Measurements from ENCODE around the gene SLC25A6.

SLC25A6 gene

DNA sequence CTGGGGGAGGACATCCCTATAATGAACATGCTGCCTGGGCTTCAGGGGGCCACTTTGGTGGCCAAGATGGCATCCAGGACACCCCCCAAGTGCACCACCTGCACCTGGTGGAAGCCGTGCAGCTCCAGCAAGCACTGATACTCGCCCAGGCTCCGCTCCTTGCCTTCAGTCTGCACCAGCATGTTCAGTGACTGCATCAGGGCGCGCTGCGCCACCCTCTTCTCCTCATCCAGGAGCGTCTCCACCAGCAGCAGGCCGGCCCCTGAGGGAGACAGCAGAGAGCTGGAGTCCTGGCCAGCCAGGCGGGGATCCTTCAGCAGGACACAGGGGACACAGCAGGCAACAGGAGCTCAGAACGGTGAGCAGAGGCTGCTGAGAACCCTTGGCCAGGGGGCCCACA lies 11.3 kb upstream of the SLC25A6 start:
- DNase-seq, result no peak
- no peak overlapping the region for H3K23ac ChIP-seq (ENCODE audit: low read length)
- H3K4me3 ChIP-seq (ENCODE audit: low read depth, low read length), result no peak overlapping the region
- no peak overlapping the region for H2BK5ac ChIP-seq (ENCODE audit: low read depth, low read length, poor library complexity)
- no peaks in the 10 kb centered on the region for H3K79me1 ChIP-seq (ENCODE audit: low read length)
- H3K9ac ChIP-seq (ENCODE audit: low read length), result no peak overlapping the region
- no peak overlapping the region for H2AFZ ChIP-seq (ENCODE audit: insufficient read depth, low read length, poor library complexity)
- no peaks in the 10 kb centered on the region for H3K9me3 ChIP-seq (ENCODE audit: insufficient read depth, low read depth, low read length)
- no peak overlapping the region for H4K91ac ChIP-seq (ENCODE audit: low read depth, low read length)
- H2BK120ac ChIP-seq (ENCODE audit: insufficient read depth, low read length, poor library complexity), result no peak overlapping the region
- no peak overlapping the region for H2AK5ac ChIP-seq (ENCODE audit: low read length)
- H2BK12ac ChIP-seq (ENCODE audit: low read length), result no peak overlapping the region
- no peak overlapping the region for H3K4ac ChIP-seq (ENCODE audit: low read depth, low read length)
- H3K27me3 ChIP-seq (ENCODE audit: insufficient read depth, low read length), result no peaks in the 10 kb centered on the region
- WGBS (ENCODE audit: extremely low coverage, insufficient coverage, insufficient read length), result no CpG with 5 or more reads among the region's 10 CpGs
- no peak overlapping the region for H3K14ac ChIP-seq (ENCODE audit: low read length)
- H3K27ac ChIP-seq (ENCODE audit: low read depth, low read length), result no peak overlapping the region
- no peak overlapping the region for H3K18ac ChIP-seq (ENCODE audit: low read length)
- H3K36me3 ChIP-seq (ENCODE audit: control insufficient read depth in 1 of 2, insufficient read depth in 2 of 2, low read length in 2 of 2), result peaks cover 33 to 66% of the 10 kb centered on the region in 2 experiments
- H3K79me2 ChIP-seq (ENCODE audit: control insufficient read depth, insufficient read depth, low read length, poor library complexity), result no peaks in the 10 kb centered on the region
- H3K4me2 ChIP-seq (ENCODE audit: low read length), result no peak overlapping the region
- H4K8ac ChIP-seq (ENCODE audit: low read depth, low read length), result no peak overlapping the region
- H3K4me1 ChIP-seq (ENCODE audit: control insufficient read depth in 1 of 2, insufficient read depth in 2 of 2, low read length in 2 of 2), result no peaks in the 10 kb centered on the region
- H4K12ac ChIP-seq (ENCODE audit: low read depth, low read length), result no peak overlapping the region

GRCh38 chrX:1401611-1402430 lies 9.9 kb upstream of the SLC25A6 start:
- Histone ChIP-seq H2AFZ (ENCODE audit: insufficient read depth, low read length, poor library complexity) (no peak overlapping the region), H3K36me3 (ENCODE audit: control insufficient read depth in 1 of 2, insufficient read depth in 2 of 2, low read length in 2 of 2) (peaks cover 34 to 56% of the 10 kb centered on the region in 2 experiments), H3K4me1 (ENCODE audit: control insufficient read depth in 1 of 2, insufficient read depth in 2 of 2, low read length in 2 of 2) (no peaks in the 10 kb centered on the region), H3K4ac (ENCODE audit: low read depth, low read length) (no peak overlapping the region), H2BK12ac (ENCODE audit: low read length) (no peak overlapping the region), H3K23ac (ENCODE audit: low read length) (no peak overlapping the region), H3K79me2 (ENCODE audit: control insufficient read depth, insufficient read depth, low read length, poor library complexity) (no peaks in the 10 kb centered on the region), H4K91ac (ENCODE audit: low read depth, low read length) (no peak overlapping the region), H3K27me3 (ENCODE audit: insufficient read depth, low read length) (no peaks in the 10 kb centered on the region), H2BK120ac (ENCODE audit: insufficient read depth, low read length, poor library complexity) (no peak overlapping the region), H3K9me3 (ENCODE audit: insufficient read depth, low read depth, low read length) (no peaks in the 10 kb centered on the region), H3K27ac (ENCODE audit: low read depth, low read length) (no peak overlapping the region), H3K18ac (ENCODE audit: low read length) (no peak overlapping the region), H2AK5ac (ENCODE audit: low read length) (no peak overlapping the region), H3K14ac (ENCODE audit: low read length) (no peak overlapping the region), H3K4me3 (ENCODE audit: low read depth, low read length) (no peak overlapping the region), H3K4me2 (ENCODE audit: low read length) (no peak overlapping the region), H4K12ac (ENCODE audit: low read depth, low read length) (no peak overlapping the region), H3K9ac (ENCODE audit: low read length) (no peak overlapping the region), H4K8ac (ENCODE audit: low read depth, low read length) (no peak overlapping the region), H2BK5ac (ENCODE audit: low read depth, low read length, poor library complexity) (no peak overlapping the region), H3K79me1 (ENCODE audit: low read length) (no peaks in the 10 kb centered on the region)
- WGBS (ENCODE audit: extremely low coverage, insufficient coverage, insufficient read length), result no CpG with 5 or more reads among the region's 30 CpGs
- no peak for DNase-seq

- H3K4me2 ChIP-seq (ENCODE audit: low read length), result no peak overlapping the region
- no peaks in the 10 kb centered on the region for H3K9me3 ChIP-seq (ENCODE audit: insufficient read depth, low read depth, low read length)
- H4K8ac ChIP-seq (ENCODE audit: low read depth, low read length), result no peak overlapping the region
- H3K23ac ChIP-seq (ENCODE audit: low read length), result no peak overlapping the region
- no peak overlapping the region for H4K91ac ChIP-seq (ENCODE audit: low read depth, low read length)
- H3K36me3 ChIP-seq (ENCODE audit: control insufficient read depth in 1 of 2, insufficient read depth in 2 of 2, low read length in 2 of 2), result peaks cover 38 to 50% of the 10 kb centered on the region in 2 experiments
- H3K14ac ChIP-seq (ENCODE audit: low read length), result no peak overlapping the region
- no peak overlapping the region for H2BK120ac ChIP-seq (ENCODE audit: insufficient read depth, low read length, poor library complexity)
- H2BK12ac ChIP-seq (ENCODE audit: low read length), result no peak overlapping the region
- no peak overlapping the region for H2AFZ ChIP-seq (ENCODE audit: insufficient read depth, low read length, poor library complexity)
- WGBS (ENCODE audit: extremely low coverage, insufficient coverage, insufficient read length), result no CpG with 5 or more reads among the region's 27 CpGs
- no peaks in the 10 kb centered on the region for H3K79me1 ChIP-seq (ENCODE audit: low read length)
- H3K27ac ChIP-seq (ENCODE audit: low read depth, low read length), result no peak overlapping the region
- H3K9ac ChIP-seq (ENCODE audit: low read length), result no peak overlapping the region
- no peak overlapping the region for H4K12ac ChIP-seq (ENCODE audit: low read depth, low read length)
- no peaks in the 10 kb centered on the region for H3K79me2 ChIP-seq (ENCODE audit: control insufficient read depth, insufficient read depth, low read length, poor library complexity)
- H2AK5ac ChIP-seq (ENCODE audit: low read length), result no peak overlapping the region
- no peak overlapping the region for H3K4me3 ChIP-seq (ENCODE audit: low read depth, low read length)
- no peak overlapping the region for H3K18ac ChIP-seq (ENCODE audit: low read length)
- no peak overlapping the region for H2BK5ac ChIP-seq (ENCODE audit: low read depth, low read length, poor library complexity)
- H3K27me3 ChIP-seq (ENCODE audit: insufficient read depth, low read length), result no peaks in the 10 kb centered on the region
- no peak overlapping the region for H3K4ac ChIP-seq (ENCODE audit: low read depth, low read length)
- no peaks in the 10 kb centered on the region for H3K4me1 ChIP-seq (ENCODE audit: control insufficient read depth in 1 of 2, insufficient read depth in 2 of 2, low read length in 2 of 2)
- DNase-seq, result no peak
Observed at GRCh38 chrX:1400742-1401471, 9.0 kb upstream of the SLC25A6 start.

DNA sequence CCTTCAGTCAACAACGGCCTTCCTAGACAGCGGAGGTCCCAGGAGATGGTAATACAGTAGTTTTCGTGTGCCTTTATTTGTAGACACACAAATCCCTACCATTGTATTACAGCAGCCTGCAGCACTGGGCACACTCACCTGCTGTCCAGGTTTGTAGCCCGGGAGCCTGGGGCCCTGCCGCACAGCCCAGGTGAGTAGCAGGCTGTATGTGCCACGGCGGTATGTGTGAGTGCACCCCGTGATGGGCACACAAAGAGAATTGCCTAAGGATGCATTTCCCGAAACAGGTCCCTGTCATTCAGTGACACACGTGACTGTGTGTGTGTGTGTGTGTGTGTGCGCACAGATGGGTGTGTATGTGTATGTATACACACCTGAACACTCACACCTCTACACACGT lies 8.1 kb upstream of the SLC25A6 start:
- Histone ChIP-seq H2AFZ (ENCODE audit: insufficient read depth, low read length, poor library complexity) (no peak overlapping the region), H2BK5ac (ENCODE audit: low read depth, low read length, poor library complexity) (no peak overlapping the region), H3K27me3 (ENCODE audit: insufficient read depth, low read length) (no peaks in the 10 kb centered on the region), H3K4me2 (ENCODE audit: low read length) (no peak overlapping the region), H3K79me1 (ENCODE audit: low read length) (no peaks in the 10 kb centered on the region), H4K91ac (ENCODE audit: low read depth, low read length) (no peak overlapping the region), H3K9ac (ENCODE audit: low read length) (no peak overlapping the region), H2BK12ac (ENCODE audit: low read length) (no peak overlapping the region), H2AK5ac (ENCODE audit: low read length) (no peak overlapping the region), H2BK120ac (ENCODE audit: insufficient read depth, low read length, poor library complexity) (no peak overlapping the region), H3K4me1 (ENCODE audit: control insufficient read depth in 1 of 2, insufficient read depth in 2 of 2, low read length in 2 of 2) (no peaks in the 10 kb centered on the region), H3K36me3 (ENCODE audit: control insufficient read depth in 1 of 2, insufficient read depth in 2 of 2, low read length in 2 of 2) (peaks cover 38 to 43% of the 10 kb centered on the region in 2 experiments), H3K23ac (ENCODE audit: low read length) (no peak overlapping the region), H3K14ac (ENCODE audit: low read length) (no peak overlapping the region), H3K4me3 (ENCODE audit: low read depth, low read length) (no peak overlapping the region), H3K4ac (ENCODE audit: low read depth, low read length) (no peak overlapping the region), H4K8ac (ENCODE audit: low read depth, low read length) (no peak overlapping the region), H4K12ac (ENCODE audit: low read depth, low read length) (no peak overlapping the region), H3K9me3 (ENCODE audit: insufficient read depth, low read depth, low read length) (no peaks in the 10 kb centered on the region), H3K18ac (ENCODE audit: low read length) (no peak overlapping the region), H3K27ac (ENCODE audit: low read depth, low read length) (no peak overlapping the region), H3K79me2 (ENCODE audit: control insufficient read depth, insufficient read depth, low read length, poor library complexity) (no peaks in the 10 kb centered on the region)
- WGBS (ENCODE audit: extremely low coverage, insufficient coverage, insufficient read length), result no CpG with 5 or more reads among the region's 12 CpGs
- no peak for DNase-seq

All from trophoblast cell (in vitro differentiated cells and primary cell).